NCI-H526 treated with DMSO at 0.1 percent for 48 hours (cell line): ENCODE data around the gene SMIM12.
"Not testable (repeated sequence)": the region's sequence is repeated elsewhere in the genome, so short reads cannot be mapped to it uniquely, and the experiment has no call there.

ENCODE experiments used
- DNase-seq: peaks from one replicate; lab custom pipeline; 2025; lab: John Stamatoyannopoulos, UW

Gene SMIM12

GRCh38 chr1:34843392-34844251 lies 15.9 kb downstream of the SMIM12 start:
- DNase-seq: no peak

GRCh38 chr1:34842952-34843371 lies 16.6 kb downstream of the SMIM12 start:
- DNase-seq: no peak

GRCh38 chr1:34842073-34842472 lies 17.5 kb downstream of the SMIM12 start:
- DNase-seq: no peak

- no peak for DNase-seq
Measured at GRCh38 chr1:34840426-34840825, 19.1 kb downstream of the SMIM12 start.

- no peak for DNase-seq
Measured at GRCh38 chr1:34839526-34840305, 19.8 kb downstream of the SMIM12 start.

- DNase-seq: no peak
Measured at GRCh38 chr1:34833711-34834110, 25.8 kb downstream of the SMIM12 start.

GRCh38 chr1:34831721-34832246 lies 27.8 kb downstream of the SMIM12 start:
- no peak for DNase-seq

GRCh38 chr1:34829250-34829649 lies 30.3 kb downstream of the SMIM12 start:
- DNase-seq: no peak

GRCh38 chr1:34828611-34829010 lies 30.9 kb downstream of the SMIM12 start:
- DNase-seq: no peak

GRCh38 chr1:34827341-34827941 lies 32.1 kb downstream of the SMIM12 start:
- no peak for DNase-seq

- DNase-seq: no peak
Measured at GRCh38 chr1:34825455-34826091, 34.0 kb downstream of the SMIM12 start.

- no peak for DNase-seq
Measured at GRCh38 chr1:34824817-34825454, 34.6 kb downstream of the SMIM12 start.

GRCh38 chr1:34822202-34822601 lies 37.3 kb downstream of the SMIM12 start:
- DNase-seq: no peak

- DNase-seq: not testable (repeated sequence)
Measured at GRCh38 chr1:34818862-34819261, 40.7 kb downstream of the SMIM12 start.

GRCh38 chr1:34816778-34817177 lies 42.8 kb downstream of the SMIM12 start:
- DNase-seq: no peak

- DNase-seq: no peak
Measured at GRCh38 chr1:34816332-34816731, 43.2 kb downstream of the SMIM12 start.

- DNase-seq: not testable (repeated sequence)
Measured at GRCh38 chr1:34810781-34811180, 48.8 kb downstream of the SMIM12 start.

GRCh38 chr1:34808051-34808810 lies 51.3 kb downstream of the SMIM12 start:
- no peak for DNase-seq

GRCh38 chr1:34806396-34806795 lies 53.2 kb downstream of the SMIM12 start:
- DNase-seq: no peak

- DNase-seq: no peak
Measured at GRCh38 chr1:34803770-34804169, 55.8 kb downstream of the SMIM12 start.
